Neural cell (in vitro differentiated cells): ENCODE results near the gene NOP16. TPM values are rescaled to one million over a fixed set of nuclear protein-coding genes. Genes with fewer than 3 reads are reported as not detected.

Experiments
- H2AFZ ChIP-seq: fragments of 200-600, 300-800 bp; sonication (generic), shearing (Covaris generic); 2 replicates; pipeline ENCODE4 v1.6.0; 2014; ENCODE audit warnings: low read depth, mild to moderate bottlenecking, antibody characterized with exemption, low read length, moderate library complexity
- H3F3A ChIP-seq: fragments of 200-600 bp; shearing (Covaris generic); 2 replicates; pipeline ENCODE4 v1.6.1; 2016; ENCODE audit warnings: mild to moderate bottlenecking, moderate library complexity, mixed read lengths, antibody characterized with exemption, low read length; ENCODE audit not compliant: insufficient read depth, poor library complexity, severe bottlenecking
- H3K27ac ChIP-seq: fragments of 200-600, 300-800 bp; sonication (generic), shearing (Covaris generic); 2 replicates; pipeline ENCODE4 v1.5.1; 2014; ENCODE audit warnings: mild to moderate bottlenecking, low read length, moderate library complexity
- H3K27me3 ChIP-seq: fragments of 300-800, 200-600 bp; sonication (generic), shearing (Covaris generic); 2 replicates; pipeline ENCODE4 v1.6.0; 2014; ENCODE audit warnings: mild to moderate bottlenecking, low read depth, low read length, moderate library complexity; ENCODE audit not compliant: insufficient read depth
- H3K36me3 ChIP-seq: fragments of 300-800, 200-600 bp; sonication (generic), shearing (Covaris generic); 2 replicates; pipeline ENCODE4 v1.5.1; 2014; ENCODE audit warnings: mild to moderate bottlenecking, antibody characterized with exemption, low read length, moderate library complexity; ENCODE audit not compliant: insufficient read depth
- H3K4me2 ChIP-seq: fragments of 300-800, 200-600 bp; sonication (generic), shearing (Covaris generic); 2 replicates; pipeline ENCODE4 v1.6.0; 2014; ENCODE audit warnings: mild to moderate bottlenecking, low read length
- H3K4me3 ChIP-seq: fragments of 300-800, 200-600 bp; sonication (generic), shearing (Covaris generic); 2 replicates; pipeline ENCODE4 v1.5.1; 2014; ENCODE audit warnings: mild to moderate bottlenecking, low read length, moderate library complexity
- H3K79me2 ChIP-seq: fragments of 200-600 bp; shearing (Covaris generic); replicated peaks from 2 replicates; pipeline ENCODE4 v1.6.0; 2014; ENCODE audit warnings: mild to moderate bottlenecking, low read length, moderate library complexity; ENCODE audit not compliant: insufficient read depth
- H3K9ac ChIP-seq: fragments of 300-800, 200-600 bp; sonication (generic), shearing (Covaris generic); 2 replicates; pipeline ENCODE4 v1.6.1; 2016; ENCODE audit warnings: mild to moderate bottlenecking, low read length, mixed read lengths
- H3K9me2 ChIP-seq: fragments of 200-600 bp; shearing (Covaris generic); 2 replicates; pipeline ENCODE4 v1.6.1; 2016; ENCODE audit warnings: mild to moderate bottlenecking, low read length, mixed read lengths; ENCODE audit not compliant: insufficient read depth
- H3K9me3 ChIP-seq: fragments of 200-600, 300-800 bp; sonication (generic), shearing (Covaris generic); 2 replicates; pipeline ENCODE4 v1.6.1; 2016; ENCODE audit warnings: mild to moderate bottlenecking, mixed run types, low read length, moderate library complexity, mixed read lengths
- H4K20me1 ChIP-seq: fragments of 200-600 bp; shearing (Covaris generic); 2 replicates; pipeline ENCODE4 v1.6.1; 2016; ENCODE audit warnings: mild to moderate bottlenecking, mixed run types; ENCODE audit not compliant: insufficient read depth
- EP300 ChIP-seq: fragments of 450-650 bp; conservative IDR thresholded peaks from 2 replicates; pipeline ENCODE4 v1.6.1; 2014; ENCODE audit warnings: antibody characterized with exemption, mild to moderate bottlenecking, moderate library complexity; ENCODE audit not compliant: poor library complexity, severe bottlenecking
- EZH2 ChIP-seq: fragments of 200-600, 300-800 bp; shearing (Covaris generic), sonication (generic); IDR thresholded peaks from 2 replicates; pipeline ENCODE4 v1.6.1; 2014; ENCODE audit warnings: antibody characterized with exemption, low read length, borderline replicate concordance, mild to moderate bottlenecking; ENCODE audit not compliant: insufficient read depth, poor library complexity, severe bottlenecking
- MXI1 ChIP-seq: fragments of 450-650 bp; conservative IDR thresholded peaks from 2 replicates; pipeline ENCODE4 v1.6.1; 2014; ENCODE audit warnings: antibody characterized with exemption, mild to moderate bottlenecking; ENCODE audit not compliant: poor library complexity, severe bottlenecking
- POLR2AphosphoS5 ChIP-seq: IDR thresholded peaks from 2 replicates; pipeline ENCODE4 v1.6.1; 2012
- RAD21 ChIP-seq: fragments of 450-650 bp; conservative IDR thresholded peaks from 2 replicates; pipeline ENCODE4 v1.6.1; 2014; ENCODE audit warnings: antibody characterized with exemption, mild to moderate bottlenecking, moderate library complexity
- SMC3 ChIP-seq: fragments of 450-650 bp; conservative IDR thresholded peaks from 2 replicates; pipeline ENCODE4 v1.6.1; 2014; ENCODE audit warnings: antibody characterized with exemption, mild to moderate bottlenecking, moderate library complexity; ENCODE audit not compliant: poor library complexity
- TAF1 ChIP-seq: IDR thresholded peaks from 2 replicates; pipeline ENCODE4 v1.6.1; 2012; ENCODE audit warnings: low read depth
- polyA plus RNA-seq: library from polyadenylated mRNA; depleted of rRNA; stranded (reverse); fragments of >200 nt; gene quantifications from 2 replicates; pipeline ENCODE4 v1.2.3, GENCODE V29; 2014
- TF ChIP-seq, protein P1 (sequence below): IDR thresholded peaks from 2 replicates; pipeline ENCODE4 v1.6.1; 2012; ENCODE audit warnings: borderline replicate concordance
- TF ChIP-seq, protein P2 (sequence below): fragments of 450-650 bp; IDR thresholded peaks from 2 replicates; pipeline ENCODE4 v1.5.1; 2014; ENCODE audit warnings: antibody characterized with exemption, mild to moderate bottlenecking, moderate library complexity; ENCODE audit not compliant: poor library complexity, severe bottlenecking

Gene NOP16
- polyA plus RNA-seq, 1 donor from 2014 or later: 23.9 TPM

DNA sequence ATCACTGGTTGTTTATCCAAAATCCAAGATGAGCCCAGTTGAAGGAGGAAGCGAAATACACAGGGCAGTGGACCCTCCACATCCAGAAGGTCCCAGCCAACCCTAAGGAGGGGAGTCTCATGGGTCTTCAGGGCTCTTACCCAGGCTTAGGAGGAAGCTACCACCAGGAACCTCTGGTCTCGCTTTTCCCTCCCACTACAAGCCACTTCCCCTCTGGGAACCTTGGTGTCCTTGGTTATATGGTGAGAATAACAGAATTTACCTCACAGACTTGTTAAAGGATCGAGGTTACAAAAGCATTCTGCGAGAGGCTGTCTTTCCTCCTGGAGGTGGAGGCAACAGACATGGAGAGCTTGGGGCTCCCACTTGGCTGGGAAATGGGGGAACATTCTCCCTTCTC, 3.6 kb upstream of the NOP16 start (continued):
- TF ChIP-seq MXI1 (no peak), POLR2AphosphoS5 (no peak)

DNA sequence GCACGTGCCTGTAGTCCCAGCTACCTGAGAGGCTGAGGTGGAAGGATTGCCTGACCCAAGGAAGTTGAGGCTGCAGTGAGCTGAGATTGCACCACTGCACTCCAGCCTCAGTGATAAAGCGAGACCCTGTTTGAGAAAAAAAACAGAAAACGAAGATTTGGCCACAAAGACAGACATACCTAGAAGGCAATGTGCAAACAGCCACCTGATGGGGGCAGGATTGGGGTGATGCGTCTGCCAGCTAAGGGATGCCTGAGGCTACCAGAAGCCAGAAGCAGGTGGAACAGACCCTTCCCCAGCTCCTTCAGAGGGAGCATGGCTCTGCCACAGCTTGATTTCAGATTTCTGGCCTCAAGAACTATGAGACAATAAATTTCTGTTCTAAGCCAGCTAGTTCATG, 3.1 kb upstream of the NOP16 start:
- H3K4me3 ChIP-seq: no peak overlapping the region
- H3F3A ChIP-seq: no peaks in the 10 kb centered on the region
- H3K9me2 ChIP-seq: no peaks in the 10 kb centered on the region
- H3K27me3 ChIP-seq: no peaks in the 10 kb centered on the region
- no peak overlapping the region for H3K4me2 ChIP-seq
- H4K20me1 ChIP-seq: no peaks in the 10 kb centered on the region
- H2AFZ ChIP-seq: no peak overlapping the region
- no peak overlapping the region for H3K27ac ChIP-seq
- no peaks in the 10 kb centered on the region for H3K9me3 ChIP-seq
- no peaks in the 10 kb centered on the region for H3K36me3 ChIP-seq
- H3K9ac ChIP-seq: no peak overlapping the region
- H3K79me2 ChIP-seq: peaks cover 10% of the 10 kb centered on the region
- no peak for TF ChIP-seq RAD21

DNA sequence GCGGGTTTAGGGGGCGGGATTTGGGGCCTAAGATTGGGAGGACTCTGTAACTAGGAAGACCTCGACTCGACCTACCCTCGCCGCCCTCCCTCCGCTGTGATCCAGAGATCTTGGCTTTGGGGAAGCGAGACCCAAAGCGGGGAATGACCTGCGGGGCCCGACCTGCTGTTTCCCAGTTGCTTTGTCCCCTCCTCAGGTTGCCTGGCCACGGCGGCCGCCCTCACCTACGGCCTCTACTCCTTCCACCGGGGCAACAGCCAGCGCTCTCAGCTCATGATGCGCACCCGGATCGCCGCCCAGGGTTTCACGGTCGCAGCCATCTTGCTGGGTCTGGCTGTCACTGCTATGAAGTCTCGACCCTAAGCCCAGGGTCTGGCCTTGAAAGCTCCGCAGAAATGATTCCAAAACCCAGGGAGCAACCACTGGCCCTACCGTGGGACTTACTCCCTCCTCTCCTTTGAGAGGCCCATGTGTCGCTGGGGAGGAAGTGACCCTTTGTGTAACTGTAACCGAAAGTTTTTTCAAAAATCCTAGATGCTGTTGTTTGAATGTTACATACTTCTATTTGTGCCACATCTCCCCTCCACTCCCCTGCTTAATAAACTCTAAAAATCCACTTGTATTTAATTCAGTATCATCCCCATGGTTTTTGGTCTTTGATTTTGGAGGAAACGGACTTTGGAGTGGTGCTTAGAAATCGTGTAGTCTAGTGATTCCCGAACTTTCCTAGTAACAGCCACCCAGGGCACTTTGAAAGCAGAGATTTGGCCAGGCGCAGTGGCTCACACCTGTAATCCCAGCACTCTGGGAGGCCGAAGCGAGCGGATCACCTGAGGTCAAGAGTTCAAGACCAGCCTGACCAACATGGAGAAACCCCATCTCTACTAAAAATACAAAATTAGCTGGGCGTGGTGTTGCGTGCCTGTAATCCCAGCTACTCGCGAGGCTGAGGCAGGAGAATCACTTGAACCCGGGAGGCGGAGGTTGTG, 1.0 kb upstream of the NOP16 start:
- Histone ChIP-seq H3K79me2 (peaks cover 10% of the 10 kb centered on the region), H3K4me2 (peak overlapping the region; percentile 98), H3K4me3 (peak overlapping the region; percentile 81), H3K36me3 (no peaks in the 10 kb centered on the region), H2AFZ (no peak overlapping the region), H4K20me1 (no peaks in the 10 kb centered on the region), H3K9ac (peak overlapping the region; percentile 85), H3K9me3 (no peaks in the 10 kb centered on the region), H3K27ac (peak overlapping the region; percentile 90), H3K9me2 (no peaks in the 10 kb centered on the region), H3K27me3 (no peaks in the 10 kb centered on the region), H3F3A (no peaks in the 10 kb centered on the region)
- TF ChIP-seq, protein P1, sequence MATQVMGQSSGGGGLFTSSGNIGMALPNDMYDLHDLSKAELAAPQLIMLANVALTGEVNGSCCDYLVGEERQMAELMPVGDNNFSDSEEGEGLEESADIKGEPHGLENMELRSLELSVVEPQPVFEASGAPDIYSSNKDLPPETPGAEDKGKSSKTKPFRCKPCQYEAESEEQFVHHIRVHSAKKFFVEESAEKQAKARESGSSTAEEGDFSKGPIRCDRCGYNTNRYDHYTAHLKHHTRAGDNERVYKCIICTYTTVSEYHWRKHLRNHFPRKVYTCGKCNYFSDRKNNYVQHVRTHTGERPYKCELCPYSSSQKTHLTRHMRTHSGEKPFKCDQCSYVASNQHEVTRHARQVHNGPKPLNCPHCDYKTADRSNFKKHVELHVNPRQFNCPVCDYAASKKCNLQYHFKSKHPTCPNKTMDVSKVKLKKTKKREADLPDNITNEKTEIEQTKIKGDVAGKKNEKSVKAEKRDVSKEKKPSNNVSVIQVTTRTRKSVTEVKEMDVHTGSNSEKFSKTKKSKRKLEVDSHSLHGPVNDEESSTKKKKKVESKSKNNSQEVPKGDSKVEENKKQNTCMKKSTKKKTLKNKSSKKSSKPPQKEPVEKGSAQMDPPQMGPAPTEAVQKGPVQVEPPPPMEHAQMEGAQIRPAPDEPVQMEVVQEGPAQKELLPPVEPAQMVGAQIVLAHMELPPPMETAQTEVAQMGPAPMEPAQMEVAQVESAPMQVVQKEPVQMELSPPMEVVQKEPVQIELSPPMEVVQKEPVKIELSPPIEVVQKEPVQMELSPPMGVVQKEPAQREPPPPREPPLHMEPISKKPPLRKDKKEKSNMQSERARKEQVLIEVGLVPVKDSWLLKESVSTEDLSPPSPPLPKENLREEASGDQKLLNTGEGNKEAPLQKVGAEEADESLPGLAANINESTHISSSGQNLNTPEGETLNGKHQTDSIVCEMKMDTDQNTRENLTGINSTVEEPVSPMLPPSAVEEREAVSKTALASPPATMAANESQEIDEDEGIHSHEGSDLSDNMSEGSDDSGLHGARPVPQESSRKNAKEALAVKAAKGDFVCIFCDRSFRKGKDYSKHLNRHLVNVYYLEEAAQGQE: peak; percentile 68
- TF ChIP-seq EZH2 (no peak), TAF1 (peak; percentile 55), MXI1 (no peak), POLR2AphosphoS5 (peak; percentile 88), SMC3 (peak; percentile 33), RAD21 (peak; percentile 23), EP300 (no peak)
- TF ChIP-seq, protein P2, sequence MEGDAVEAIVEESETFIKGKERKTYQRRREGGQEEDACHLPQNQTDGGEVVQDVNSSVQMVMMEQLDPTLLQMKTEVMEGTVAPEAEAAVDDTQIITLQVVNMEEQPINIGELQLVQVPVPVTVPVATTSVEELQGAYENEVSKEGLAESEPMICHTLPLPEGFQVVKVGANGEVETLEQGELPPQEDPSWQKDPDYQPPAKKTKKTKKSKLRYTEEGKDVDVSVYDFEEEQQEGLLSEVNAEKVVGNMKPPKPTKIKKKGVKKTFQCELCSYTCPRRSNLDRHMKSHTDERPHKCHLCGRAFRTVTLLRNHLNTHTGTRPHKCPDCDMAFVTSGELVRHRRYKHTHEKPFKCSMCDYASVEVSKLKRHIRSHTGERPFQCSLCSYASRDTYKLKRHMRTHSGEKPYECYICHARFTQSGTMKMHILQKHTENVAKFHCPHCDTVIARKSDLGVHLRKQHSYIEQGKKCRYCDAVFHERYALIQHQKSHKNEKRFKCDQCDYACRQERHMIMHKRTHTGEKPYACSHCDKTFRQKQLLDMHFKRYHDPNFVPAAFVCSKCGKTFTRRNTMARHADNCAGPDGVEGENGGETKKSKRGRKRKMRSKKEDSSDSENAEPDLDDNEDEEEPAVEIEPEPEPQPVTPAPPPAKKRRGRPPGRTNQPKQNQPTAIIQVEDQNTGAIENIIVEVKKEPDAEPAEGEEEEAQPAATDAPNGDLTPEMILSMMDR: no peak
